ENCODE measurements around the gene RSF1.

GRCh38 chr11:77637345-77638165 is 183.0 kb downstream of the RSF1 start, which contains the start of gene CLNS1A:
- TF ChIP-seq NFE2L1 (CRISPR knock-in tag; IDR thresholded peaks at IDR 0.05) (peak; percentile 65; the same call in 1 of the 2 replicates), HMGXB4 (CRISPR knock-in tag; IDR thresholded peaks at IDR 0.05) (peak; percentile 57; the same call in 1 of the 2 replicates), HMGA2 (CRISPR knock-in tag; IDR thresholded peaks at IDR 0.05) (no peak), CTCF (IDR thresholded peaks at IDR 0.05) (no peak), E2F4 (CRISPR knock-in tag; IDR thresholded peaks at IDR 0.05; ENCODE audit: borderline replicate concordance, low read depth) (no peak), FOXK1 (CRISPR knock-in tag; IDR thresholded peaks at IDR 0.05) (peak; percentile 100)

Measured in WTC11 (cell line).